PC-3 (cell line): ENCODE measurements around the gene CLTCL1.

Experiments used
- CTCF ChIP-seq: fragments of 300-600 bp; sonication (generic); conservative IDR thresholded peaks from 2 replicates; pipeline ENCODE4 v1.5.1; 2017; ENCODE audit warnings: antibody characterized with exemption, low read depth, mild to moderate bottlenecking, low read length
- EZH2 ChIP-seq: fragments of 300-600 bp; sonication (generic); IDR thresholded peaks from one replicate; pipeline ENCODE4 v1.6.1; 2017; ENCODE audit warnings: antibody characterized with exemption, mild to moderate bottlenecking, low read length; ENCODE audit not compliant: unreplicated experiment
- EZH2phosphoT487 ChIP-seq: fragments of 300-600 bp; sonication (generic); IDR thresholded peaks from 2 replicates; pipeline ENCODE4 v1.6.1; 2018; ENCODE audit warnings: mild to moderate bottlenecking, antibody characterized with exemption, low read length, borderline replicate concordance

GRCh38 chr22:19139974-19140373, 151.5 kb downstream of the CLTCL1 start:
- no peak for TF ChIP-seq CTCF
- no peak for TF ChIP-seq EZH2
- no peak for TF ChIP-seq EZH2phosphoT487
